ENCODE measurements around the gene MCC. TPM values are rescaled to one million over a fixed set of nuclear protein-coding genes. Genes with fewer than 3 reads are reported as not detected.

Gene MCC
- total and polyA plus RNA-seq, 4 donors = 4.5 to 20.0 (median 9.7) TPM

GRCh38 chr5:113192541-113192940 is 295.7 kb downstream of the MCC start:
- Histone ChIP-seq H3K27ac (ENCODE audit: low read depth in 1 of 2, low read length in 2 of 2) (no peak overlapping the region), H3K4me1 (ENCODE audit: control insufficient read depth in 1 of 2, insufficient read depth in 2 of 2, low read length in 2 of 2) (no peaks in the 10 kb centered on the region), H3K4me3 (ENCODE audit: low read length in 2 of 2) (no peak overlapping the region), H3K27me3 (ENCODE audit: control insufficient read depth in 1 of 2, insufficient read depth in 2 of 2, low read length in 1 of 2) (no peaks in the 10 kb centered on the region), H3K9me3 (ENCODE audit: control insufficient read depth, low read length) (peaks cover 2% of the 10 kb centered on the region), H3K36me3 (ENCODE audit: control insufficient read depth in 1 of 2, insufficient read depth in 2 of 2, low read length in 1 of 2) (no peaks in the 10 kb centered on the region)
- no peak for ATAC-seq (ENCODE audit: low FRiP score)
- intact Hi-C loops (cut with DNase I) = no loop called here
- no peak for DNase-seq
- WGBS, 2 donors = 96% methylated on average over 2 of the region's 2 CpGs

DNA sequence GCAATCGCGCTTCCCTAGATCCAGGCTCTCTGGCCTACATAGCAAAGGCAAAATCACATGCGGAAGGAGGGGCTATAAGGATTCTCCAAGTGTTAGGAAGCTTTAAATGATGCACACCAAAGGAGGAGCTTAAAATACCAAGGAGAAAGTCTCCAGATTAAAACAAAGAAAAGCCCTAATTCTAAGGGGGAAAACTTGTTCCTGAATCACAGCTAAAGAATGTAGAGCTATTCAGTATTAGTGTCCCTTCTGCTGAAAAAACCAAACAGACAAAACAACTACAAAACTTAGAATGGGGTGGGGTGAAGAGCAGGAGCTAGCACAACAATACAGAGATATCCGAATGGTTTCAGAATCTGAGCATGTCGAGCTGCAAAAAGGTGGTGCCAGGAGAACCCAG is 297.9 kb downstream of the MCC start:
- Histone ChIP-seq H3K9me3 (ENCODE audit: control insufficient read depth, low read length) (peaks cover 2% of the 10 kb centered on the region), H3K27me3 (ENCODE audit: control insufficient read depth in 1 of 2, insufficient read depth in 2 of 2, low read length in 1 of 2) (no peaks in the 10 kb centered on the region), H3K4me3 (ENCODE audit: low read length in 2 of 2) (no peak overlapping the region), H3K4me1 (ENCODE audit: control insufficient read depth in 1 of 2, insufficient read depth in 2 of 2, low read length in 2 of 2) (no peaks in the 10 kb centered on the region), H3K27ac (ENCODE audit: low read depth in 1 of 2, low read length in 2 of 2) (no peak overlapping the region), H3K36me3 (ENCODE audit: control insufficient read depth in 1 of 2, insufficient read depth in 2 of 2, low read length in 1 of 2) (no peaks in the 10 kb centered on the region)
- intact Hi-C loops (cut with DNase I) = no loop called here
- WGBS, 2 donors = 96 to 99% methylated on average over 5 of the region's 5 CpGs
- no peak for DNase-seq
- ATAC-seq (ENCODE audit: low FRiP score) = no peak

GRCh38 chr5:113189291-113189690 is 299.0 kb downstream of the MCC start:
- intact Hi-C loops (cut with DNase I) = no loop called here
- H3K36me3 ChIP-seq (ENCODE audit: control insufficient read depth in 1 of 2, insufficient read depth in 2 of 2, low read length in 1 of 2) = no peaks in the 10 kb centered on the region

GRCh38 chr5:113188436-113188835 is 299.8 kb downstream of the MCC start:
- no peaks in the 10 kb centered on the region for H3K27me3 ChIP-seq (ENCODE audit: control insufficient read depth in 1 of 2, insufficient read depth in 2 of 2, low read length in 1 of 2)

More at GRCh38 chr5:113189291-113189690, 299.0 kb downstream of the MCC start:
- no peak overlapping the region for H3K27ac ChIP-seq (ENCODE audit: low read depth in 1 of 2, low read length in 2 of 2)
- no peak for ATAC-seq (ENCODE audit: low FRiP score)
- no peaks in the 10 kb centered on the region for H3K9me3 ChIP-seq (ENCODE audit: control insufficient read depth, low read length)
- no peak for DNase-seq
- H3K4me3 ChIP-seq (ENCODE audit: low read length in 2 of 2) = no peak overlapping the region
- 96 to 97% methylated on average over 3 of the region's 3 CpGs for WGBS, 2 donors
- H3K4me1 ChIP-seq (ENCODE audit: control insufficient read depth in 1 of 2, insufficient read depth in 2 of 2, low read length in 2 of 2) = no peaks in the 10 kb centered on the region
- no peaks in the 10 kb centered on the region for H3K27me3 ChIP-seq (ENCODE audit: control insufficient read depth in 1 of 2, insufficient read depth in 2 of 2, low read length in 1 of 2)

GRCh38 chr5:113187906-113188305 is 300.3 kb downstream of the MCC start:
- no peak for ATAC-seq (ENCODE audit: low FRiP score)
- H3K9me3 ChIP-seq (ENCODE audit: control insufficient read depth, low read length) = no peaks in the 10 kb centered on the region
- no peak for DNase-seq
- H3K36me3 ChIP-seq (ENCODE audit: control insufficient read depth in 1 of 2, insufficient read depth in 2 of 2, low read length in 1 of 2) = no peaks in the 10 kb centered on the region
- no peaks in the 10 kb centered on the region for H3K4me1 ChIP-seq (ENCODE audit: control insufficient read depth in 1 of 2, insufficient read depth in 2 of 2, low read length in 2 of 2)
- WGBS, 2 donors = 88 to 94% methylated on average over 3 of the region's 3 CpGs
- no peak overlapping the region for H3K27ac ChIP-seq (ENCODE audit: low read depth in 1 of 2, low read length in 2 of 2)
- H3K4me3 ChIP-seq (ENCODE audit: low read length in 2 of 2) = no peak overlapping the region
- no peaks in the 10 kb centered on the region for H3K27me3 ChIP-seq (ENCODE audit: control insufficient read depth in 1 of 2, insufficient read depth in 2 of 2, low read length in 1 of 2)
- intact Hi-C loops (cut with DNase I) = no loop called here

More at GRCh38 chr5:113188436-113188835, 299.8 kb downstream of the MCC start:
- DNase-seq (no peak), ATAC-seq (ENCODE audit: low FRiP score) (no peak)
- Histone ChIP-seq H3K9me3 (ENCODE audit: control insufficient read depth, low read length) (no peaks in the 10 kb centered on the region), H3K36me3 (ENCODE audit: control insufficient read depth in 1 of 2, insufficient read depth in 2 of 2, low read length in 1 of 2) (no peaks in the 10 kb centered on the region), H3K27ac (ENCODE audit: low read depth in 1 of 2, low read length in 2 of 2) (no peak overlapping the region), H3K4me3 (ENCODE audit: low read length in 2 of 2) (no peak overlapping the region), H3K4me1 (ENCODE audit: control insufficient read depth in 1 of 2, insufficient read depth in 2 of 2, low read length in 2 of 2) (no peaks in the 10 kb centered on the region)
- intact Hi-C loops (cut with DNase I) = no loop called here

DNA sequence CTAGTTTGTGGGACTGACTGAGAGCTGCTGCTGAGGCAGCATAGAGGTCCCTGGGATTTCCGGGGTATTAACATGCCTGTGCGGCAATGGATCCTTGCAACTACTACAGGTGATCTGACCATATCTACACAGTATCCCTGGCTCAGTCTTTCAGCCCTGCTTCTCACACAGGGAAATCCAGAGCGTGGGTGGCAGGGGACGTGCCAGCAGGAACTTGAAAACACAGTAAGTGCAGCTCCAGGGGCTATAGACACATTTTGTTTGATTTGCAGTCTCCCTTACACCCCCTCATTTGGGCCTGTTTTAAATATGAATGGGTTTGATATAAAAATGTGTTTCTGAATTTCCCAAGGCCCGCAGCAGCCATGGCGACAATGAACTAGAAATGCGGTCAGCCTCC is 302.2 kb downstream of the MCC start:
- DNase-seq (no peak), ATAC-seq (ENCODE audit: low FRiP score) (no peak)
- Histone ChIP-seq H3K27me3 (ENCODE audit: control insufficient read depth in 1 of 2, insufficient read depth in 2 of 2, low read length in 1 of 2) (no peaks in the 10 kb centered on the region), H3K36me3 (ENCODE audit: control insufficient read depth in 1 of 2, insufficient read depth in 2 of 2, low read length in 1 of 2) (no peaks in the 10 kb centered on the region), H3K4me3 (ENCODE audit: low read length in 2 of 2) (no peak overlapping the region), H3K9me3 (ENCODE audit: control insufficient read depth, low read length) (no peaks in the 10 kb centered on the region), H3K27ac (ENCODE audit: low read depth in 1 of 2, low read length in 2 of 2) (no peak overlapping the region), H3K4me1 (ENCODE audit: control insufficient read depth in 1 of 2, insufficient read depth in 2 of 2, low read length in 2 of 2) (no peaks in the 10 kb centered on the region)
- intact Hi-C loops (cut with DNase I) = no loop called here
- WGBS, 2 donors = 83 to 88% methylated on average over 7 of the region's 7 CpGs

GRCh38 chr5:113183694-113184093 is 304.6 kb downstream of the MCC start:
- H3K27me3 ChIP-seq (ENCODE audit: control insufficient read depth in 1 of 2, insufficient read depth in 2 of 2, low read length in 1 of 2) = no peaks in the 10 kb centered on the region
- no peak for DNase-seq
- no peak for ATAC-seq (ENCODE audit: low FRiP score)
- intact Hi-C loops (cut with DNase I) = no loop called here
- H3K4me1 ChIP-seq (ENCODE audit: control insufficient read depth in 1 of 2, insufficient read depth in 2 of 2, low read length in 2 of 2) = no peaks in the 10 kb centered on the region
- no peak overlapping the region for H3K27ac ChIP-seq (ENCODE audit: low read depth in 1 of 2, low read length in 2 of 2)
- H3K9me3 ChIP-seq (ENCODE audit: control insufficient read depth, low read length) = no peaks in the 10 kb centered on the region
- 75 to 89% methylated on average over 2 of the region's 2 CpGs for WGBS, 2 donors
- no peak overlapping the region for H3K4me3 ChIP-seq (ENCODE audit: low read length in 2 of 2)
- H3K36me3 ChIP-seq (ENCODE audit: control insufficient read depth in 1 of 2, insufficient read depth in 2 of 2, low read length in 1 of 2) = no peaks in the 10 kb centered on the region

- Histone ChIP-seq H3K27me3 (ENCODE audit: control insufficient read depth in 1 of 2, insufficient read depth in 2 of 2, low read length in 1 of 2) (no peaks in the 10 kb centered on the region), H3K4me3 (ENCODE audit: low read length in 2 of 2) (no peak overlapping the region), H3K9me3 (ENCODE audit: control insufficient read depth, low read length) (no peaks in the 10 kb centered on the region), H3K27ac (ENCODE audit: low read depth in 1 of 2, low read length in 2 of 2) (no peak overlapping the region), H3K4me1 (ENCODE audit: control insufficient read depth in 1 of 2, insufficient read depth in 2 of 2, low read length in 2 of 2) (no peaks in the 10 kb centered on the region), H3K36me3 (ENCODE audit: control insufficient read depth in 1 of 2, insufficient read depth in 2 of 2, low read length in 1 of 2) (no peaks in the 10 kb centered on the region)
- DNase-seq (no peak), ATAC-seq (ENCODE audit: low FRiP score) (no peak)
- intact Hi-C loops (cut with DNase I) = no loop called here
- 97 to 98% methylated on average over 11 of the region's 11 CpGs for WGBS, 2 donors
Observed at GRCh38 chr5:113182658-113183344, 305.5 kb downstream of the MCC start.

DNA sequence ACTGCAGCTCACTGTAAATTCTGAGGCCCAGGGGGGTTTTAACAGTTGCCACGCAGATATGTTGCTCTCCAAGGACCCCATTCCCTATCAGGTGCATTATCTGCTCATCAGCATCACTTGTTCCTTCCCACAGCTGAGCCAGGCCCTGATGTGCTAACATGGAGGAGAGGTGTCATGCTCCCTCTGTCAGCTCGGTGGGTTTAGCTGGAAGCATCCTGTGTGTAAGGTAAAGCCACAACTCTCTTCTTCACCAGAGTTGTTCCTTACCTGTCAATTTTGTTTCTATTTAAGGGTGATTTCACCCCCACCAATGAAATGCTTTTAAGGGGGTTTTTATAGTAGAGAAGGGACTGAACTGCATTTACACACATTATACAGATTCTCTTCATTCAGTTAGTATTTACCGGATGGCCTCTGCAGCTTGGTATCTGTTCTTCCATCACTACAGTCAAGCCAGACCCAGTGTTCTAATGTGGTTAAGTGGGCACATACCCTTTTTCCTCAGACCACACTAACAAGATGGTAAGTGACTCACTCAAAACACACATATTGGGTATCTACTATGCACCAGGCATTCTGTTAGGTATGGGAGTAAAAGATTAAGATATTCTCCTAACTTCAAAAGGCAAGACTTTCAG is 306.3 kb downstream of the MCC start:
- no peaks in the 10 kb centered on the region for H3K4me1 ChIP-seq (ENCODE audit: control insufficient read depth in 1 of 2, insufficient read depth in 2 of 2, low read length in 2 of 2)
- H3K27me3 ChIP-seq (ENCODE audit: control insufficient read depth in 1 of 2, insufficient read depth in 2 of 2, low read length in 1 of 2) = no peaks in the 10 kb centered on the region
- ATAC-seq (ENCODE audit: low FRiP score) (no peak), DNase-seq (no peak)
- 94 to 99% methylated on average over 3 of the region's 3 CpGs for WGBS, 2 donors
- H3K36me3 ChIP-seq (ENCODE audit: control insufficient read depth in 1 of 2, insufficient read depth in 2 of 2, low read length in 1 of 2) = no peaks in the 10 kb centered on the region
- no peak overlapping the region for H3K27ac ChIP-seq (ENCODE audit: low read depth in 1 of 2, low read length in 2 of 2)
- no peaks in the 10 kb centered on the region for H3K9me3 ChIP-seq (ENCODE audit: control insufficient read depth, low read length)
- intact Hi-C loops (cut with DNase I) = no loop called here
- H3K4me3 ChIP-seq (ENCODE audit: low read length in 2 of 2) = no peak overlapping the region

Measured in aorta (tissue), 5 donors.